NCI-H748 treated with DMSO at 0.1 percent for 48 hours (cell line): Measurements from ENCODE around the gene TNFRSF9.

Experiments used
- DNase-seq: peaks from one replicate; lab custom pipeline; 2025; lab: John Stamatoyannopoulos, UW

TNFRSF9 gene

DNA sequence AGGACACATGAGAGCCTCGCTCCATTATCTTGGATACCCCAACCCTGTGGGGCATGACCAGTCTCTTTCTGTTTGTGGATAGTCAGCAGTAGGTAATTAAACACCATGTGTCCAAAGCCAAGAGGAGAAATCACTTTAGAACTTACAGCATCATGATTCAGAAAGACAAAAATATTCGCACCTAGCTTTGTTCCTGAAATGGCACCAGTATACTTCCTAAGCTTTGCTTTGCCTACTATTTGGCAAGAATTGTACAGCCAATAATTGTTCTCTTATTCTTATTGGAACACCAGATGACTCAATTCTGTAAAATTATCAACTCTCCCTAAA lies 24.2 kb downstream of the TNFRSF9 start:
- no peak for DNase-seq

DNA sequence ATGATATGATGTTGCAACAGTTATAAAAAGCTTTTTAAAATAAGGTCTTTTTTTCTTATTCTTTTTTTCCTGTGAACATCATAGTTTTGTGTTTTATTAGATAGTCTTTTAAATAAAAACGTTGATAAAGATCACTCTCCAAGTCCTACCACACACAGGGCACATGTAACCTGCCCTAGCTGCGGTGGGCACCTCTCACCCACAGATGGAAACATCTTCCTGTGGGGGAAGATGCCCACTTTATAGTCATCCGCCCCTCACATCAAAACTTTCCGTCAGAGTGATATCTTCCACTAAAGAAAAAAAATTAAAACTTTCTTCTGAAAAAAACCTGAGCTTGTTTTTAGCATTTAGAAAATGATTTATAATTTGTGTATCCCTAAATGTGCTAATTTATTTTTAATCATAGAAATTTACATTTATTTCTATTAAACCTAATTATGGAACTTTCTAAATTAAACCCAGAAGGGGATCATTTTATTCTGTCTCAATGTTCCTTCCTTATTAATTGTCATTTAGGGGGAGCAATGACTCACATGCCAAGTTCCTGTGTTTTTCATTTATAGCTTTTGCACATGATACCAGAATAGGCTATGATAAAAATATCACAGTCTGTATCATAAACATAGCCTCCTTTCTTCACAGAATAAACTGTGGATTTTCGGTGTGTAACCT lies 24.7 kb downstream of the TNFRSF9 start:
- DNase-seq: no peak

- no peak for DNase-seq
Measured at GRCh38 chr1:7912743-7913557, 27.7 kb downstream of the TNFRSF9 start.

- DNase-seq: no peak
Measured at GRCh38 chr1:7912145-7912544, 28.5 kb downstream of the TNFRSF9 start.

GRCh38 chr1:7905262-7905661 lies 35.4 kb downstream of the TNFRSF9 start:
- no peak for DNase-seq

GRCh38 chr1:7902478-7903085 lies 38.1 kb downstream of the TNFRSF9 start:
- DNase-seq: peak; percentile 37

- DNase-seq: no peak
Measured at GRCh38 chr1:7899741-7900140, 40.9 kb downstream of the TNFRSF9 start.

GRCh38 chr1:7898962-7899361 lies 41.7 kb downstream of the TNFRSF9 start:
- no peak for DNase-seq

- DNase-seq: no peak
Measured at GRCh38 chr1:7896994-7897393, 43.6 kb downstream of the TNFRSF9 start.

DNA sequence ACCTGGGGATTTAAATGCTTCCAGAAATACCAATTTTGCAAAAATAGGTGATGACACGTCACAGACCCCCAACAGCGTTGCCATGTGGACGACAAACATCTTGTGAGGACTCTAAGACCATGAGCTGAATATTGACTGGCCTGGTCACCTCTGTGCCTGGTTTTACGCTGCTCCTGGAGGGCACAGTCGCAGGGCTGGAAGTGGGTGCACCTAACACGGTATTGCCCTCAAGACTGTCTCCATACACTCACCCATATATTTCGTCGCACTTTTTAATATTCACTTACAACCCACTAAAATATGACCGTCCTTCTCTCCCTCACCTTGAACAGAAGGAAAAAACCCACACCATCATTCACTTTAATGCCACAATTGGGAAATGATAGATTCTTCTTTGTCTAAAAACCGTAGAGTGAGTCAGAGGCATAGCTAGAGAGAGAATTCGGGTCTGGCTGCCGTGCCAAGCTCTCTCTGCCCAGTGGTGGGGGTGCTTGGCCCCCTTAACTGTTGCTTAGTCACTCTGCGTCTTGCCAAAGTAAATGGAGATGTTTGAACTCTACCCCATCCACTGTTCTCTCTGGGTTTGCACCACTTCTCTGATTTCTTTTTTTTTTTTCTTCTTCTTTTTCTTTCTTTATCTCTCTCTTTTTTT lies 47.0 kb downstream of the TNFRSF9 start:
- DNase-seq: no peak

DNA sequence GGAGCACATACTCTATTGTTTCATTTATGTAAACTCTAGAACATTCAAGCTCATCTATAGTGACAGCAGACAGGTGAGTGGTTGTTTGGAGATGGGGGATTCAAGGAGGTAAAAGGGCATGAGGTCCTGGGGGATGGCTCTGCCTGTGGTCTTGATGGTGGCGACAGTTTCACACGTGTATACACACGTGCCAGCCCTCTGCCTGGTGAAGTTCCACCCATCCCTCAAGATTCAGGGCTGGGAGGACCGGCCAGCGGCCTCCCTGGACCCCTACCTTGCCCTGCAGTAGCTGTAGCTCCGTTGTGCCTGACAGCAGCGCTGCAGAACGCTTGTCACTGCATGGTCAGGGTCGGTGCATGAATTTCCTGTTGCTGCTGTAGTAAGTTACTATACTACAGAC lies 48.8 kb downstream of the TNFRSF9 start:
- no peak for DNase-seq

- no peak for DNase-seq
Measured at GRCh38 chr1:7890853-7891252, 49.8 kb downstream of the TNFRSF9 start.

GRCh38 chr1:7888248-7889081 lies 52.2 kb downstream of the TNFRSF9 start:
- no peak for DNase-seq

- DNase-seq: no peak
Measured at GRCh38 chr1:7886405-7886745, 54.3 kb downstream of the TNFRSF9 start.

DNA sequence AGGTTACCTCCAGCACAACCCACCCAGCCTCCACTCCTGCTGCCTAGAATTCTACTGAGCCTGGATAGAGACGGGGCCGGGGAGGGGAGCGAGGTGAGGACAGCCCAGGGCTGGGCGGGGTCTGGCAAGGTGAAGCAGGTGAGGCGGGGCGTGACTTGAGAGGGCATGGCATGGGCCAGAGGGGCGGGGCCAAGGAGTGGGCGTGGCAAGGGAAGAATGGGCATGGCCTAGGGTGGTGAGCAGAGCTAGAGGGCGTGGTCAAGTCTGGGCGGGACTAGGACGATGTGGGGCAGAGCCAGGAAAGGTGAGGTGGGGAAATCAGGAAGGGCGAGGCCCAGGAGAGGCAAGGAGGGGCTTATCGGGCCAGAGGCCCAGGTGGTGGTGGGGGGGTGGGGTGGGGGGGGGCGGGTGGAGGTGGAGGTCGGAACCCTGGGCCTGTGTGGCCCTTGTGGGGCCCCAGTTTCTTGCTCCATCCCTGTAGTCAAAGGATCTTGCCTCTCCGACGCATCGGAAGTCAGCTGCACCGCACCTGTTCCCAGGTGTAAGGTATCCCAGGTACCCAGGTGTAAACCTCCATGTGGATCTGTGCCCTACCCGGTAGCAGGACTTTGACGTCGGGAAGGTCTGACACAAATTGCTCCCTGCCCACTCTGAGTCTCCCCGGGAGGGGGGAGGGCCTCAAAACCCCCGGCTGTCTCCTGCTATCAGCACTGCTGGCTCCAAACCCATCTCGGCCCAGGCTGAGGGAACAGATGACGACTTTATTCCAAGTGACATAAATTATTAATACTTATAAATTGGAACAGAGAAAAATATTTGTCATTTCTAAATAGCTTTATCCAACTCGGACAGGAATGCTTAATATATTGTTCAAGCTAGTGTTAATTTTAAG lies 54.9 kb downstream of the TNFRSF9 start:
- DNase-seq: no peak

- DNase-seq: no peak
Measured at GRCh38 chr1:7884757-7885156, 55.9 kb downstream of the TNFRSF9 start.

- DNase-seq: no peak
Measured at GRCh38 chr1:7879228-7879627, 61.4 kb downstream of the TNFRSF9 start.

GRCh38 chr1:7878027-7878426 lies 62.6 kb downstream of the TNFRSF9 start:
- DNase-seq: no peak

DNA sequence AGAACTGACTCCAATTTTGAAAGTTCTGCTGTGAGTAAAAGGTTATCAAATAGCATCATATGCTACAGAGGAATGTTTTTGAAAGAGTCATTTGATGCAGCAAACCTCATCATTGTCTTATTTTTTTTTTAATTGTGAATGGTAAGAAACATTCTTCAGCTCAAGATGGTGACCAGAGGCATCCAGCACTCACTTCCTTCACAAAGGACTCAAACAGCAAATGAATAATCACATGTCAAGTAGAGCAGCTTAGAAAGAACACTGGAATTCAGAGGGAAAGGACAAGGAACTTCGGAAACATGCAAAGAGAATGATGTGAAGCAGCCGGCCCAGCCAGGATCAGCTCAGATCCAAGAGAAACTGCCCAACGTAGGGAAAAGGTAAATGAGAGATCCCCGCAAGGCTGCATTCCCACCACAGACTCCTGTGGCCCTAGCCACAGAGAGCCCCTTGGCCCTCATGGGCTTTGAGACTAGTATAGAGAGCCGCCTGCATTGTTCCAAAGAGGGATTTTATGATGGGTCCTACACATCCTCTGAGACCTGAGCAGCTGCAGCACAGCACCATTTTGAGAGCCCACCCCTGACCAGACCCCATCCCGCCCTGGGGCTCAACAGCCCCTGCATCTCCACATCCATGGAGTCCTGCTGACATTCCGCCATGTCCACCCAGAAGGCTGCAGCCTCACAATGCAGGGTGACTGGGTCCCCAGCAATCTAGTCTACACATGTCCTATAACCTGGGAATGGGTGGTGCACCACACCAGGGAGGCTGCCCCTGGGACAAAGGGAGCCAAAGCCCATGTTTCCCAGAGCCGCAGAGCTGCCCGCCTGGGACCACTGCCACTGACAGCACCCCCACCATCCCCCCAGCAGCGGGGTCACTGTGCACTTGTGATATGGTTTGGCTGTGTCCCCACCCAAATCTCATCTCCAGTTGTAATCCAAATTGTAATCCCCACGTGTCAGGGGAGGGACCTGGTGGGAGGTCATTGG lies 66.5 kb downstream of the TNFRSF9 start:
- no peak for DNase-seq

- no peak for DNase-seq
Measured at GRCh38 chr1:7871136-7871535, 69.5 kb downstream of the TNFRSF9 start.
